ENCODE measurements around the gene CEBPB. TPM values are rescaled to one million over a fixed set of nuclear protein-coding genes. Genes with fewer than 3 reads are reported as not detected.
"Not testable (repeated sequence)": the region's sequence is repeated elsewhere in the genome, so short reads cannot be mapped to it uniquely, and the experiment has no call there.

Gene CEBPB
- total RNA-seq, 1 donor from 2014 or later = 360 TPM

- no peaks in the 10 kb centered on the region for H3K27me3 ChIP-seq
- H3K4me3 ChIP-seq = no peak overlapping the region
- H3K36me3 ChIP-seq = no peaks in the 10 kb centered on the region
- DNase-seq (ENCODE audit: low spot score in 2 of 2) = no peak
- no peaks in the 10 kb centered on the region for H3K9me3 ChIP-seq
- no peak for TF ChIP-seq CTCF (IDR thresholded peaks at IDR 0.05)
- no peak overlapping the region for H3K27ac ChIP-seq
- H3K4me1 ChIP-seq = no peaks in the 10 kb centered on the region
- intact Hi-C loops (cut with DNase I) = no loop called here
Observed at GRCh38 chr20:50208085-50208491, 17.5 kb downstream of the CEBPB start.

GRCh38 chr20:50208815-50209214 is 18.2 kb downstream of the CEBPB start:
- intact Hi-C loops (cut with DNase I); H3K27ac ChIP-seq; H3K4me3 ChIP-seq; H3K9me3 ChIP-seq; H3K4me1 ChIP-seq; H3K36me3 ChIP-seq; DNase-seq (ENCODE audit: low spot score in 2 of 2); H3K27me3 ChIP-seq: not testable (repeated sequence)

GRCh38 chr20:50210066-50210619 is 19.5 kb downstream of the CEBPB start:
- Histone ChIP-seq H3K9me3 (no peaks in the 10 kb centered on the region), H3K27me3 (no peaks in the 10 kb centered on the region), H3K36me3 (no peaks in the 10 kb centered on the region), H3K4me3 (no peak overlapping the region), H3K4me1 (no peaks in the 10 kb centered on the region), H3K27ac (no peak overlapping the region)
- intact Hi-C loops (cut with DNase I) = no loop called here
- TF ChIP-seq CTCF (IDR thresholded peaks at IDR 0.05) = no peak
- DNase-seq (ENCODE audit: low spot score in 2 of 2) = no peak

GRCh38 chr20:50211091-50211490 is 20.5 kb downstream of the CEBPB start:
- intact Hi-C loops (cut with DNase I) = no loop called here
- no peak for DNase-seq (ENCODE audit: low spot score in 2 of 2)
- no peak for TF ChIP-seq CTCF (IDR thresholded peaks at IDR 0.05)
- Histone ChIP-seq H3K27ac (no peak overlapping the region), H3K36me3 (no peaks in the 10 kb centered on the region), H3K27me3 (no peaks in the 10 kb centered on the region), H3K4me1 (no peaks in the 10 kb centered on the region), H3K9me3 (no peaks in the 10 kb centered on the region), H3K4me3 (no peak overlapping the region)

- H3K4me3 ChIP-seq = no peak overlapping the region
- no peaks in the 10 kb centered on the region for H3K36me3 ChIP-seq
- H3K4me1 ChIP-seq = no peaks in the 10 kb centered on the region
- no peak for DNase-seq (ENCODE audit: low spot score in 2 of 2)
- intact Hi-C loops (cut with DNase I) = no loop called here
- no peaks in the 10 kb centered on the region for H3K9me3 ChIP-seq
- no peak overlapping the region for H3K27ac ChIP-seq
- no peak for TF ChIP-seq CTCF (IDR thresholded peaks at IDR 0.05)
- no peaks in the 10 kb centered on the region for H3K27me3 ChIP-seq
Observed at GRCh38 chr20:50213531-50214106, 23.0 kb downstream of the CEBPB start.

GRCh38 chr20:50214226-50215024 is 23.8 kb downstream of the CEBPB start:
- DNase-seq (ENCODE audit: low spot score in 2 of 2) = no peak
- no peaks in the 10 kb centered on the region for H3K9me3 ChIP-seq
- no peak overlapping the region for H3K27ac ChIP-seq
- no peaks in the 10 kb centered on the region for H3K4me1 ChIP-seq
- no peaks in the 10 kb centered on the region for H3K27me3 ChIP-seq
- H3K4me3 ChIP-seq = no peak overlapping the region
- H3K36me3 ChIP-seq = no peaks in the 10 kb centered on the region
- no peak for TF ChIP-seq CTCF (IDR thresholded peaks at IDR 0.05)
- intact Hi-C loops (cut with DNase I) = no loop called here
